GM21737 (cell line): Measurements from ENCODE around the gene ARGLU1.
A peak's percentile ranks its signal among the peaks of the same experiment; 100 is the strongest.

Experiments
- ATAC-seq: cut with Tn5 transposase; IDR thresholded peaks from one replicate; pipeline ENCODE4 v1.9.1; 2021; ENCODE audit warnings: mild to moderate bottlenecking, moderate library complexity; ENCODE audit not compliant: unreplicated experiment

The ARGLU1 gene

GRCh38 chr13:106548064-106548696 is 19.8 kb downstream of the ARGLU1 start:
- ATAC-seq = no peak

- no peak for ATAC-seq
Observed at GRCh38 chr13:106541826-106542225, 26.1 kb downstream of the ARGLU1 start.

- ATAC-seq = no peak
Observed at GRCh38 chr13:106540613-106541012, 27.3 kb downstream of the ARGLU1 start.

- ATAC-seq = no peak
Observed at GRCh38 chr13:106537521-106537920, 30.4 kb downstream of the ARGLU1 start.

- peak; percentile 43 for ATAC-seq
Observed at GRCh38 chr13:106536244-106537034, 31.5 kb downstream of the ARGLU1 start.

GRCh38 chr13:106535552-106536243 is 32.2 kb downstream of the ARGLU1 start, which contains the start of gene EFNB2:
EFNB2 (minus strand) TSS chr13:106535662; CDS start chr13:106534964, 698 bp downstream.
- peak; percentile 96 for ATAC-seq

GRCh38 chr13:106534639-106535551 is 33.0 kb downstream of the ARGLU1 start:
- ATAC-seq = peak; percentile 20

- ATAC-seq = no peak
Observed at GRCh38 chr13:106533943-106534638, 33.8 kb downstream of the ARGLU1 start.

- no peak for ATAC-seq
Observed at GRCh38 chr13:106533101-106533942, 34.6 kb downstream of the ARGLU1 start.

GRCh38 chr13:106532111-106532929 is 35.6 kb downstream of the ARGLU1 start:
- ATAC-seq = no peak

- no peak for ATAC-seq
Observed at GRCh38 chr13:106530980-106531481, 36.9 kb downstream of the ARGLU1 start.

GRCh38 chr13:106530171-106530851 is 37.6 kb downstream of the ARGLU1 start:
- no peak for ATAC-seq

- no peak for ATAC-seq
Observed at GRCh38 chr13:106529415-106530170, 38.3 kb downstream of the ARGLU1 start.

GRCh38 chr13:106528718-106529414 is 39.1 kb downstream of the ARGLU1 start:
- ATAC-seq = no peak

- no peak for ATAC-seq
Observed at GRCh38 chr13:106527826-106528225, 40.1 kb downstream of the ARGLU1 start.

GRCh38 chr13:106527445-106527801 is 40.5 kb downstream of the ARGLU1 start:
- ATAC-seq = no peak
